ENCODE data around the gene ELF2.

Gene ELF2

GRCh38 chr4:139208404-139208945 lies 31.5 kb upstream of the ELF2 start:
- no peaks in the 10 kb centered on the region for H4K20me1 ChIP-seq (ENCODE audit: insufficient read depth, low read length, poor library complexity, severe bottlenecking)
- H3K27me3 ChIP-seq (ENCODE audit: insufficient read depth, low read length, poor library complexity, severe bottlenecking), result no peaks in the 10 kb centered on the region
- H3K4me1 ChIP-seq (ENCODE audit: insufficient read depth, low read length, poor library complexity, severe bottlenecking), result no peaks in the 10 kb centered on the region
- H3K9me3 ChIP-seq (ENCODE audit: insufficient read depth, low read depth, low read length), result no peaks in the 10 kb centered on the region
- H3K36me3 ChIP-seq (ENCODE audit: insufficient read depth, low read length), result no peaks in the 10 kb centered on the region
- no peaks in the 10 kb centered on the region for H3K9me2 ChIP-seq (replicated peaks; ENCODE audit: low read depth, low read length)
- no peaks in the 10 kb centered on the region for H3F3A ChIP-seq (ENCODE audit: low read depth)
- TF ChIP-seq EZH2phosphoT487 (IDR thresholded peaks at IDR 0.05; ENCODE audit: borderline replicate concordance), result no peak
- TF ChIP-seq CTCF (conservative IDR thresholded peaks at IDR 0.05; ENCODE audit: low read length), result no peak
- H3K4me2 ChIP-seq (ENCODE audit: low read depth, low read length, poor library complexity, severe bottlenecking), result no peak overlapping the region
- H3K79me2 ChIP-seq (ENCODE audit: insufficient read depth, low read length), result no peaks in the 10 kb centered on the region
- no peak overlapping the region for H3K4me3 ChIP-seq (ENCODE audit: low read length, poor library complexity, severe bottlenecking)
- no peak overlapping the region for H3K9ac ChIP-seq (ENCODE audit: low read depth, low read length, poor library complexity, severe bottlenecking)
- H2AFZ ChIP-seq (ENCODE audit: low read length), result no peak overlapping the region

GRCh38 chr4:139207873-139208403 lies 30.9 kb upstream of the ELF2 start:
- TF ChIP-seq CTCF (conservative IDR thresholded peaks at IDR 0.05; ENCODE audit: low read length), result no peak
- TF ChIP-seq EZH2phosphoT487 (IDR thresholded peaks at IDR 0.05; ENCODE audit: borderline replicate concordance), result no peak
- Histone ChIP-seq H3K27me3 (ENCODE audit: insufficient read depth, low read length, poor library complexity, severe bottlenecking) (no peaks in the 10 kb centered on the region), H3K9me2 (replicated peaks; ENCODE audit: low read depth, low read length) (no peaks in the 10 kb centered on the region), H2AFZ (ENCODE audit: low read length) (0 out of 2 replicates have a peak overlapping the region, but pooled peaks have one; percentile 22), H3F3A (ENCODE audit: low read depth) (no peaks in the 10 kb centered on the region), H3K4me2 (ENCODE audit: low read depth, low read length, poor library complexity, severe bottlenecking) (no peak overlapping the region), H3K4me1 (ENCODE audit: insufficient read depth, low read length, poor library complexity, severe bottlenecking) (no peaks in the 10 kb centered on the region), H3K9ac (ENCODE audit: low read depth, low read length, poor library complexity, severe bottlenecking) (no peak overlapping the region), H3K79me2 (ENCODE audit: insufficient read depth, low read length) (no peaks in the 10 kb centered on the region), H3K4me3 (ENCODE audit: low read length, poor library complexity, severe bottlenecking) (no peak overlapping the region), H4K20me1 (ENCODE audit: insufficient read depth, low read length, poor library complexity, severe bottlenecking) (no peaks in the 10 kb centered on the region), H3K36me3 (ENCODE audit: insufficient read depth, low read length) (no peaks in the 10 kb centered on the region), H3K9me3 (ENCODE audit: insufficient read depth, low read depth, low read length) (no peaks in the 10 kb centered on the region)

- Histone ChIP-seq H3F3A (ENCODE audit: low read depth) (no peaks in the 10 kb centered on the region), H3K4me2 (ENCODE audit: low read depth, low read length, poor library complexity, severe bottlenecking) (no peak overlapping the region), H3K4me3 (ENCODE audit: low read length, poor library complexity, severe bottlenecking) (no peak overlapping the region), H3K79me2 (ENCODE audit: insufficient read depth, low read length) (no peaks in the 10 kb centered on the region), H3K36me3 (ENCODE audit: insufficient read depth, low read length) (no peaks in the 10 kb centered on the region), H3K4me1 (ENCODE audit: insufficient read depth, low read length, poor library complexity, severe bottlenecking) (no peaks in the 10 kb centered on the region), H3K9me3 (ENCODE audit: insufficient read depth, low read depth, low read length) (no peaks in the 10 kb centered on the region), H2AFZ (ENCODE audit: low read length) (0 out of 2 replicates have a peak overlapping the region, but pooled peaks have one; percentile 22), H3K27me3 (ENCODE audit: insufficient read depth, low read length, poor library complexity, severe bottlenecking) (no peaks in the 10 kb centered on the region), H4K20me1 (ENCODE audit: insufficient read depth, low read length, poor library complexity, severe bottlenecking) (no peaks in the 10 kb centered on the region), H3K9me2 (replicated peaks; ENCODE audit: low read depth, low read length) (no peaks in the 10 kb centered on the region), H3K9ac (ENCODE audit: low read depth, low read length, poor library complexity, severe bottlenecking) (no peak overlapping the region)
- TF ChIP-seq EZH2phosphoT487 (IDR thresholded peaks at IDR 0.05; ENCODE audit: borderline replicate concordance), result no peak
- TF ChIP-seq CTCF (conservative IDR thresholded peaks at IDR 0.05; ENCODE audit: low read length), result no peak
Observed at GRCh38 chr4:139207247-139207646, 30.2 kb upstream of the ELF2 start.
